22Rv1 (cell line): ENCODE results near the gene NRROS.
"Not testable (repeated sequence)": the region's sequence is repeated elsewhere in the genome, so short reads cannot be mapped to it uniquely, and the experiment has no call there.

Source experiments
- H3K27ac ChIP-seq: fragments of 450-650 bp; 2 replicates; pipeline ENCODE4 v1.5.1; 2017
- CTCF ChIP-seq: fragments of 450-650 bp; IDR thresholded peaks from 2 replicates; pipeline ENCODE4 v1.5.1; 2017; ENCODE audit warnings: mild to moderate bottlenecking
- ZFX ChIP-seq: fragments of 450-650 bp; IDR thresholded peaks from 2 replicates; pipeline ENCODE4 v1.6.1; 2017; ENCODE audit warnings: antibody characterized with exemption, borderline replicate concordance

The NRROS gene

GRCh38 chr3:196639483-196640296 is at the start of gene NRROS:
Gene NRROS, plus strand, starts transcription at chr3:196639694. Its CDS starts 14,846 bp downstream, at chr3:196654540.
- no peak within 1 kb of the TSS for H3K27ac ChIP-seq
- TF ChIP-seq CTCF (no peak), ZFX (no peak)

GRCh38 chr3:196590279-196590678 is 49.2 kb upstream of the NRROS start:
- no peak for TF ChIP-seq CTCF
- TF ChIP-seq ZFX: no peak
- no peak overlapping the region for H3K27ac ChIP-seq

- TF ChIP-seq ZFX: no peak
- TF ChIP-seq CTCF: no peak
- H3K27ac ChIP-seq: no peak overlapping the region
Measured at GRCh38 chr3:196596355-196596754, 43.1 kb upstream of the NRROS start.

GRCh38 chr3:196597971-196598733 is 41.3 kb upstream of the NRROS start:
- not testable (repeated sequence) for H3K27ac ChIP-seq

- no peak for TF ChIP-seq CTCF
- TF ChIP-seq ZFX: no peak
Measured at GRCh38 chr3:196599734-196600128, 39.8 kb upstream of the NRROS start.

GRCh38 chr3:196600359-196600758 is 39.1 kb upstream of the NRROS start:
- TF ChIP-seq ZFX (no peak), CTCF (no peak)

More at GRCh38 chr3:196599734-196600128, 39.8 kb upstream of the NRROS start:
- H3K27ac ChIP-seq: no peak overlapping the region

GRCh38 chr3:196602673-196603072 is 36.8 kb upstream of the NRROS start:
- H3K27ac ChIP-seq: no peak overlapping the region
- TF ChIP-seq CTCF: no peak
- no peak for TF ChIP-seq ZFX

More at GRCh38 chr3:196600359-196600758, 39.1 kb upstream of the NRROS start:
- H3K27ac ChIP-seq: no peak overlapping the region
